Astrocyte (in vitro differentiated cells and primary cell): ENCODE results near the gene RNF212.

Experiments used
- EZH2 ChIP-seq: IDR thresholded peaks from 2 replicates; pipeline ENCODE4 v1.6.1; 2012; ENCODE audit warnings: mild to moderate bottlenecking, low read length, inconsistent platforms; ENCODE audit not compliant: insufficient read depth
- TF ChIP-seq, protein P1 (sequence below): IDR thresholded peaks from 2 replicates; pipeline ENCODE4 v1.5.1; 2011; ENCODE audit warnings: low read depth, mild to moderate bottlenecking, inconsistent platforms, low read length, moderate library complexity; ENCODE audit not compliant: insufficient read depth

DNA sequence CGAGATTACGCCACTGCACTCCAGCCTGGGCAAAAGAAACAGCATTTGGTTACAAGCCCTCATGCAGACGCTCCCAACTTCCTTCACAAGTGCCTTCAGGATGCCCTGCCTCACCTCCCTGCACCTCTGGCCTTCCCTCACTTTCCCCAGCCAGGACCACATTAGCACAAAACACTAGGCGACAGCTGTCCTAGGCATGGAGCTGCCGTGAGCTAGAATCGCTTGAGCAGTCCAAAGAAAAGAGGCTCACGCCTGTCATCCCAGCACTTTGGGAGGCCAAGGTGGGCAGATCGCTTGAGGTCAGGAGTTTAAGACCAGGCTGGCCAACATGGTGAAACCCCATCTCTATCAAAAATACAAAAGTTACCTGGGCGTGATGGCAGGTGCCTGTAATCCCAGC, 15.8 kb downstream of the RNF212 start:
- TF ChIP-seq, protein P1, sequence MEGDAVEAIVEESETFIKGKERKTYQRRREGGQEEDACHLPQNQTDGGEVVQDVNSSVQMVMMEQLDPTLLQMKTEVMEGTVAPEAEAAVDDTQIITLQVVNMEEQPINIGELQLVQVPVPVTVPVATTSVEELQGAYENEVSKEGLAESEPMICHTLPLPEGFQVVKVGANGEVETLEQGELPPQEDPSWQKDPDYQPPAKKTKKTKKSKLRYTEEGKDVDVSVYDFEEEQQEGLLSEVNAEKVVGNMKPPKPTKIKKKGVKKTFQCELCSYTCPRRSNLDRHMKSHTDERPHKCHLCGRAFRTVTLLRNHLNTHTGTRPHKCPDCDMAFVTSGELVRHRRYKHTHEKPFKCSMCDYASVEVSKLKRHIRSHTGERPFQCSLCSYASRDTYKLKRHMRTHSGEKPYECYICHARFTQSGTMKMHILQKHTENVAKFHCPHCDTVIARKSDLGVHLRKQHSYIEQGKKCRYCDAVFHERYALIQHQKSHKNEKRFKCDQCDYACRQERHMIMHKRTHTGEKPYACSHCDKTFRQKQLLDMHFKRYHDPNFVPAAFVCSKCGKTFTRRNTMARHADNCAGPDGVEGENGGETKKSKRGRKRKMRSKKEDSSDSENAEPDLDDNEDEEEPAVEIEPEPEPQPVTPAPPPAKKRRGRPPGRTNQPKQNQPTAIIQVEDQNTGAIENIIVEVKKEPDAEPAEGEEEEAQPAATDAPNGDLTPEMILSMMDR, result no peak
- TF ChIP-seq EZH2, result no peak
